ENCODE results near the gene MCTP1.
"Not testable (repeated sequence)": the region's sequence is repeated elsewhere in the genome, so short reads cannot be mapped to it uniquely, and the experiment has no call there.

MCTP1 gene

DNA sequence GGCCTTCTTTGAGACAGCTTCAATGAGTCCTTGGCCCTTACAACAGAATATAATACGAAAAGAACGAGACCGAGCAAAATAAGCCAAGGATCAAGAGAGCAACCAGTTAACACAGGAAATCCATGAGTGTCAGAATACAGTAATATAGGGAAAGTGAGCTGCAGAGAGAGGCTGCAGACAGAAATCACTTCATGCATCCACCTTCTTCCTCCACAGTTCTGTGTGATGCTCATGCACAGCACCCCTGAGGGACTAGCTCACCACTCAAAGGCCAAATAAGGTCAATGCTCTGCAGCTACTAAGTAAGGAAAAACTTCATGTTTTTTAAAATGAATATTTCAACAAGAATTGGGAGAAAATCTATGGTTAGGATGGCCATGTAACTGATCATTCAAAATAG lies 257.1 kb downstream of the MCTP1 start:
- DNase-seq (ENCODE audit: low spot score): no peak

DNA sequence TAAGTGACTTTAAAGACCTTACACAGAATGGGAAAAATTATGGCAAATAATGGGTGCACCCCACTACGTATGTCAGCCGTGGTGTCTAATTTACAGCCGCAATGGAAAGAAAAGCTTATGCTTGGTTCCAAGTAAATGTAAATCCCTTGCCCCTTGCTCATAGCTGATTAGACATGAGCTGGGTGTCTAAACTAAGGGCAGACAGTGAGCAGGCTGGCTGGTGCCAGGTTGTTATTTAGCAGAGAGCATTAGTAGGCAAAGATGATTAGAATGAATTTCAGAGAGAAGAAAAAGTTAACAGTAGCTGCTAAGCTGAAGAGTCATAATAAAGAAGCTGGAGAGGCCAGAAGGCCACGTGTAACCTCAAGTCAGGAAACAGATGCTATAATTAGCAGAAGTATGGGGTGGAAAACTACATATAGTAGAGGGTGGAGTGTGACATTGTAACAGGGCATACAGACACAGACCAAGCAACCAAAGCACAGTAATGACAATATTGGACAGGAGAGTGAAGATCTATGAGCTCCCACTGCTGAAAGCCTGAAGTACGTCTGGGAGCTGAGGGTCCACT lies 257.7 kb downstream of the MCTP1 start:
- no peak for DNase-seq (ENCODE audit: low spot score)

DNA sequence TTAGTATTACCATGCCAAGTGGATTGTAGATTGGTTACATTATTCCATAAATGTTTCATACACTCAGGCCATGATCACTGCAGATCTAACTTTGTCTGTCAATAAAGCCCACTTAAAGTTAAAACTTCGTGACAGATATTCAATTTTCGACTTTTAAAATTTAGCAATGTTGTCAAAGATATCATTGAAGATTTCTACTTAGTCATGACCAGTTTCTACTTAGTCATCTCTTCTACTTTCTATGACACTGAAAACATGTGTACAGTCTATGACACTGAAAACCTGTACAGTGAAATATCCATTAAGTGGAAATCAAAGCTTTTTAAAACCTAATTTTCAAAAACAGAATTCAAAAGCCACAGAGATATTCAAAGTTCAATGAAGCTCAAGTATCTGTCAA lies 258.2 kb downstream of the MCTP1 start:
- no peak for DNase-seq (ENCODE audit: low spot score)

DNA sequence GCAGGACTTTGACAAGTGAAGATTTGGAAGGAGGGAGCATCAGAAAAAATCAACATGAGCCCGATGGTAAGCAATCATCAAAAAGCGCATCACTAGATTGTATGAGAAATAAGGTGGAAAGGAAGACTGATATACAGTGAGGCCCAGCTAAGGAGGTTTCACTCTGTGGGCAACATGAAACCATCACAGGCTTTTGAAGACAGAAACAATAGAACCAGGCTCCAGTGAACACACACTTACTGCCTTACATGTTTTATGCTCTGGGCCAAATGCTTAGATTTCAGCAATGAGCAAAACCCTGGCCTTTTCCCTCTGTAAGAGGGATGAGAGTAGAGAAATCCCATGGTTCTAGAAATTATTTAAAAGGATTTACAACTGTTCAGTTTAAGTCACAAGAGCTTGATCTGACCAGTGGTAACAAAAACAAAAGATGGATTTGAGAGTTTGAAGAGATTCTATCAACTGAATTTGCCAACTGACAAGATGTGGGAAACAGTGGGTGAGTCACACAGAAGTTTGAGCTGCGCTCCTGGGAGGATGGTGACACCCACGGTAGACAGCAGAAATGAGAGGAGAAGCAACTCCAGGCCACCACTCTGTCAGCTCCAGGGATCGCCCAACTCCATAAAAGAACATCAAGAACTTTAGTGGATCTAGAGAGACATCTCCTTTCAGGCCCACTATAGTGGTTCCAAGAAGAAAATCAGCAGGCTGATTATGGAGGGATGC lies 261.8 kb downstream of the MCTP1 start:
- no peak for DNase-seq (ENCODE audit: low spot score)

DNA sequence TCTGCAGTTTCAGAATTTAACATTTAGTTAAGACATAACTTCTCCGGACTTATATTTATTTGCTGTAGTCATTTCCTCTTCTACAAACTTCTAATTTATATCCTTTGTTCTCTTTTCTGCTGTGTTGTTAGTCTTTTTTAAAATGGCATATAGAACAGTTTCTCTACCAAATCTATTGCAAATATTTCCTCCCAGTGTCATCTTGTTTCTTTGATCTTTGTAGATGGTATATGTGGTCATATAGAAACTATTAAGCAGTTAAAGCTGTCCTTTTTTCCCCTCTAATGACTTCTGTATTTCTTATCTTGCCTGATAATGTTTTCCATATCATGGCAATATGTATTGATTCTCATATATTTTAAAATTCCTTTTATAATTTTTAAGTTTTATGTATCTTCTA lies 264.5 kb downstream of the MCTP1 start:
- DNase-seq (ENCODE audit: low spot score): no peak

DNA sequence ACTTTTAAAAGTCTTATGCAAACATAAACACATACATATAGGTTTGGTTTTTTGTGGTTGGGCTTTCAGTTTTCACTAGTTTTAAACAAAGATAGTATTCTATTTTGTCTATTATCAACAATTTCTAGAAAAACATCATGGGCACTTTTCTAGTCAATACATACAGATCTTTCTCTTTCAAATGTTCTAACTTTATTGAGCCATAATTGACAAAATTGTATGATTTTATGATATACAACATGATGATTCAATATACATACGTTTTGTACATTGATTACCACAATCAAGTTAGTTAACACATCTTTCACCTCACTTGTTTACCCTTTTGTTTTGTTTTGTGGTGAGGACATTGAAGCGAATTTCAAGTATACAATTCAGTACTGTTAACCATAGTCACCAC lies 265.9 kb downstream of the MCTP1 start:
- DNase-seq (ENCODE audit: low spot score): no peak

DNA sequence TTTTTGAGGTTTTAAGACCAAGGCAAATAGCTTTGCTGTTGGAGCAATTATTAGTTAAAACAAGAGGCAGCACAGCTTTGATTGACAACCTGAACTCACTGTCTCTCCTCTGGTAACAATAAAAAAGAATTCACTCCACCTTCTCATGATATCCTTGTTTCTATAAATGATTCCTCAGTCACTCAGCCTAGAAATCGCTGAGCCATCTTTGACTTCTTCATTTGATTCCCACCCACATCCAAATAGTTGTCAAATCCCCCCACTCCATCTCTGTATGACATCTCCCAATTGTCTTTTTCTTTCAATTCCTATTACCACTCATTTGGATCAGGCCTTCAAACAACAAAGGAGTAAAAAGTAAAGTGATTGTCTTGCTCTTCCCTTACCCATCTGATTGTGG lies 266.4 kb downstream of the MCTP1 start:
- no peak for DNase-seq (ENCODE audit: low spot score)

DNA sequence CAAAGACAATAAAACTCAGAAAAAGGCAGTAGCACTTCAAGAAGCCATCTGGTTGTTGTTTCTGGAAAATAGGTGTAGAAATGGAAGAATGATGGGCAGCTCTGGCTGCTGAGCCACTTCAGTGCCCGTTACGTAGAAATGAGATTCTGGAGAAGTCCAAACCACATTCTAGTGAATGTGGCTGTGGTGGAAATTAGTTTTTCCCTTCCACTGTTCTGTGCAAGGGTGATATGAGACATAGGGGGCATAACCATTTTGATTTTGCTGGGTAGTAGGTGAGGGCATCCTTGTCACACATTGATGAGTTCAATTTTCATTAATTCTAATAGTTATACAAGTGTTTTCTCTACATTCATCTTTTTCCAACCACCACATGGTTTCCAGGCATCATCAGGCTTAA lies 275.1 kb downstream of the MCTP1 start:
- DNase-seq (ENCODE audit: low spot score): no peak

DNA sequence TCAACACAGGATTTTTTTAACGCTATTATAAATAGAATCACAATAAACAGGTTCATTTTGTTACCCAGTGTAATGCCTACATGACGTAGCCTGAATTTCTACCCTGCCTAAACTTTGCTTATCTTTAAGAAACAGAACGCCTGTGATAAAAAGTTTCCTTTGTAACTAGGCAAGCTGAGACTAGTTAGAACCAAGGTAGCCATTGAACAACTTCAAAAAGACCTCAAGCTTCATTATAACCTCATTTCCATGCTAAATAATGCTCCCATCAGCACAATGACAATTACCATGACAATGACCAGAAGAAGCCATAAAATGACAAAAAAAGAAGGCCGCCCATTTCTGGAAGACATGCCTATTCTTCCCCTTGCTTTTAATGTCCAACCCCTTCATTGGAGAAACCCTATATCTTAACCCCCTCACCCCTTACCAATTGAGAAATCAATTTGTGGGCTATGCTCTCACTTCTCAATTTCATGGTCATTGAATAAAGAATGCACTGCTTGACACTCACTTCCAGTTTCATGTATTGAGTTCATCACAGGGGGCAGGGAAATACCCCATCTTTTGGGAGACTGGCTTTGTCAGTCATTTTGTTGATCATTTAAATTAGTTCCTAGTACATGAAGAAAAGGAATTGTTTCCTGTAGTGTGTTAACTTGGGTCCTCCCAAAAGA lies 276.8 kb downstream of the MCTP1 start:
- DNase-seq (ENCODE audit: low spot score): no peak

DNA sequence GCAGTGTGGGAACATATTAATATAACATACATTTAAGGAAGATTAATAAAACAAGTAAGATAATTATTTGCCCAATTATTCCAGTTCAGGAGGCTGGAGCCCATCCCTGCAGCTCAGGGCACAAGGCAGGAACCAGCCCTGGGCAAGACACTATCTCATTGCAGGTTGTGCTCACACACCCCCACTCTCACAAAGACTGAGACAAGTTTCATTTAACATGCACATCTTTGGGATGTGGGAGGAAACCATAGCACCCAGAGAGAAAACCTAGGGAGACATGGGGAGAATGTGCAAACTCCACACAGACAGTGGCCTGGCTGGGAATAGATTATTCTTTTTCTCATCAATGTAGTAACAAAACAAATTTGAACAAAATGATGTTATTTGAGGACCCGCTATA lies 279.1 kb downstream of the MCTP1 start:
- no peak for DNase-seq (ENCODE audit: low spot score)

DNA sequence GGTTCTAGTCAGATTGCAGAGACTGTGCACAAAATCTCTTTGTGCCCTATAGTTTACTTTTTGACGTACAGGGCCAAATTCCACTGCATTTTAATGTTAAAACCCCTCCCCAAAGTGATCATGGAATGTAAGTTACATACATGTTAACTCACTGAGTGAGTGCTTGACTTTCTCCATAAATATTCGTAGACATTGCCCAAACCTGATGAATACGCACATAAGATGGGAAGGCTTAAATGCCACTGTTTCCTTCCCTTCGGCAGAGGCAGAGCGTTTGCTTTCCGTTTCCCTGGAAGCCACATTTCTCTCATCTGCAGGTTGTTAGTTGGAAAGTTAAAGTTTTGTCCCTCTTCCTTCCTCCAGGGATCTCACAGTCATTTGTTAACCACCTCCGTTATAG lies 286.2 kb downstream of the MCTP1 start:
- no peak for DNase-seq (ENCODE audit: low spot score)

DNA sequence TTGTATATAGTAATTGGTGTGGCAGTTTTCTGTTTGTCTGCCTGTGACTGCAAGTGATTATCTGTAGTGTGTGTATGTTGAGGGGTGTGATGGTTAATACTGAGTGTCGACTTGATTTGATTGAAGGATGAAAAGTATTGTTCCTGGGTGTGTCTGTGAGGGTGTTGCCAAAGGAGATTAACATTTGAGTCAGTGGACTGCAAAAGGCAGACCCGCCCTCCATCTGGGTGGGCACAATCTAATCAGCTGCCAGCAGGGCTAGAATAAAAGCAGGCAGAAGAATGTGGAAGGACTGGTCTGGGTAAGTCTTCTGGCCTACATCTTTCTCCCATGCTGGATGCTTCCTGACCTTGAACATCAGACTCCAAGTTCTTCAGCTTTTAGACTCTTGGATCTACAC lies 290.4 kb downstream of the MCTP1 start:
- DNase-seq (ENCODE audit: low spot score): not testable (repeated sequence)

DNA sequence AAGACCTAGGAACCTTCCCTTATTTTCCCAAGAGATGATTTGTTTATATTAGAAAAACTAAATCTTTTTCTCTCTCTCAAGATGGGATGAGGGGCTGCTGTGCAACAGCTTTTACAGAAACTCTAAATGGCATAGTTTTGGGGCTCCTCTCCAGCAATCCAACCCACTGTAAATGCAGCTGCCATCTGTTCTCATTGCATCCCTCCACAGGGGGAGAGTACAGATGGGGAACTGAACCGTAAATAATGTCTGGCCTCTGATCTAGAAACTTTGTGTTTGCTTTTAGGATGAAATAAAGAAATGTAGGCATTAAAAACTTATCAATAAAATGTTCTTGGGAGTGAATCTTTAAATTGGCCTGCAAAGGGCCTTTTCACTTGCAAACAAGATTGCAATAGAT lies 291.4 kb downstream of the MCTP1 start:
- DNase-seq (ENCODE audit: low spot score): no peak

DNA sequence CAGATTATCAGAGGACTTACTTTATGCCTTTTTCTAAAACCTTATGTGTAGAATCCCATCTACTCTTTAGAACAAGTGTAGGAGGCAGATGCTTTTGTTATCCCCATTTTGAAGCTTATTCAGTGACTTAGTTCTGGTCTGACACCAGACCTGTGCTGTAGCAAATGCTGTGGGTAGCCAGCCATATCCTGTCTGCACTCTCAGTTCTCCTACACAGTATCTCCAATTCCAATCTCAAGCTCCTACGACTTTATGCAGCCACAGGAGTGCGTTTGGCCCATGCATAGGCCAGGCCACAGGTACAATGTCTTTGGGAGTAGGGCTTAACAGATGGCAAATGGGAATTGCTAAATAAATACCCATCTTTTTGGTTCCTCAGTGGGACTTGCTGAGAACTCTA lies 292.6 kb downstream of the MCTP1 start:
- no peak for DNase-seq (ENCODE audit: low spot score)

DNA sequence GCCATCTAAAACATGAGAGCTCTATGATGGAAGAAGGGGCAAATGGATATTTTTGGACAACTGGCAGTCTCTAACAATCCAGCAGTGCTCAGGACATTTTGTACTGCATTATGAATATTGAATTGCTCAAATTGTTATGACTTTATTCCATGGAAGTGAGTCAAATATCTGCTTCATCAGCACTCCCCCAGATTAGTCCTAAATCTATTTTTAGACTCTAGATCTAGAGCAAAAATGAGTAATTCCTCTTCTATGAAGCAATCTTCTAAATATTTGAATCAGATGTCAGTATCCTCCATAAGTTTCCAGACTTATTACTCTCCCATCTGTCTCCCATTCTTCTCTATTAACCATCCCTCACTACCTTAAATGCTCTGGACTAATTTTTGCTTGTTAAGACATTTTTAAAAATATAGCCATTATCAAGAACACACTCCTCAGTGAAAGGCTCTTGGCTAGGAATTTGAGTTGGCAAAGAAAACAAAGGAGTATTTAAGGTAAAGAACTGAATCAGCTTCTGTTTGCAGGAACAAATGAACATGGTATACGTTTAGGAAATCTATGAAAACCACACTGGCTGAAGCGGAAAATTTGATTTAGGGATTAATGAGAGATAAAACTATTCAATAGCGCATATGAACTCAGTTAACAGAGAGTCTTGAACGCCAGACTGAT lies 300.9 kb downstream of the MCTP1 start:
- no peak for DNase-seq (ENCODE audit: low spot score)

DNA sequence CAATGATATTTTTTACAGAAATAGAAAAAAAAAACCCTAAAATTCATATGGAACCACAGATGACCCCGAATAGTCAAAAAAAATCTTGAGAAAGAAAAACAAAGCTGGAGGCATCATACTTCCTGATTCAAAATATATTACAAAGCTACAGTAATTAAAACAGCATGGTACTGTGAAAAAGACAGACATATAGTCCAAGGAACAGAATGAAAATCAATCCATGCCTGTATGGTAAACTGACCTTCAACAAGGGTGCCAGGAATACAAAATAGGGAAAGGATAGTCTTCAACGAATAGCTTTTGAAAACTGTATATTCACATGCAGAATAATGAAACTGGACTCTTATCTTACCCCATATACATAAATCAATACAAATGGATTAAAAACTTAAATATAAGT lies 307.5 kb downstream of the MCTP1 start:
- DNase-seq (ENCODE audit: low spot score): no peak

DNA sequence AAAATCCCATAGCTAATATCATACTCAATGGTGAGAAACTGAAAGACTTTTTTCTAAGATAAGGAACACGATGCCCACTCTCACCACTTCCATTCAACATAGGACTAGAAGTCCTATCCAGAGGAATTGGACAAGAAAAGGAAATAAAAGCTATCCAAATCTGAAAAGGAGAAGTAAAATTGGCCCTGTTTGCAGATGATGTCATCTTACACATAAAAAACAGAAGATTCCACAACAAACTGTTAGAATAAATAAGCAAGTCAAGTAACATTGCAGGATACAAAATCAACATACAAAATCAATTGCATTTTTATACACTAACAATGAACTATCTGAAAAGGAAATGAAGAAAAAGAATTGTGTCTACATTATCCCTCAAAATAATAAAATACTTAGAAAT lies 308.0 kb downstream of the MCTP1 start:
- no peak for DNase-seq (ENCODE audit: low spot score)

DNA sequence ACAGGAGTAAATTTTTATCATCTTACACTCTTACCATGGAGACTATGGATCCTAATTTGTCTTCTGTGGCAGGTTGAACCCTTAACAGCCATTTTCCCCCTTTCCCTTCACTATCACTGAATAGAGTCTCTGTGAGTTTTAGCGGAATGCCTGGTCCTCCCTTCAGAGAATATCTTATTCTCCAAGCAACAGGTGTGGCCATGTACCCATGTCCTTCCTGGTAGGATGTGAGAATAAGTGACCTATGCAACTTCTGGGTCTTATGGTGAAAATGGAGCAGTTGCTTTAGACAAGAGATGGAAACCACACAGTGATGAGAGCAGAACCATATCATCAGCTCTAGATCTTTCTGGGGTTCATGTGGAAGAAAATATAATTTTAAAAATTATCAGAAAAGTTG lies 312.6 kb downstream of the MCTP1 start:
- no peak for DNase-seq (ENCODE audit: low spot score)

DNA sequence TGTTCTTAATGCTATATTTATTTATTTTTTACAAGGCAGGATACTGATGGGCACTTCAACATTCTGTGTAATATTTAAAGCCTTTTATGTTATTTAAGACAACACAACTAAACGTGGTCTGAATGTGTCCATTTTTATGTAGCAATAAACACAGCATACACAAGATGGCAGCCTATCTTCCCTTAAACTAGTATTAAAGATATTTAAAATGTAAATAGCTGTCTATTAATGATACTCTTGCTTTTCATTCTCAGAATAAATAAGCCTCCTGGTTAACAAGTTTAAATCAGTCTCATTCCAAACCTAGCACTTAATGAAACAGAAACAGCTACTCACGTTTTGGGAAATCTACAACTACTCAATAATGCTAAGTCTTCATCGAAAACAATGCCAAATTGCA lies 315.7 kb downstream of the MCTP1 start:
- DNase-seq (ENCODE audit: low spot score): no peak

DNA sequence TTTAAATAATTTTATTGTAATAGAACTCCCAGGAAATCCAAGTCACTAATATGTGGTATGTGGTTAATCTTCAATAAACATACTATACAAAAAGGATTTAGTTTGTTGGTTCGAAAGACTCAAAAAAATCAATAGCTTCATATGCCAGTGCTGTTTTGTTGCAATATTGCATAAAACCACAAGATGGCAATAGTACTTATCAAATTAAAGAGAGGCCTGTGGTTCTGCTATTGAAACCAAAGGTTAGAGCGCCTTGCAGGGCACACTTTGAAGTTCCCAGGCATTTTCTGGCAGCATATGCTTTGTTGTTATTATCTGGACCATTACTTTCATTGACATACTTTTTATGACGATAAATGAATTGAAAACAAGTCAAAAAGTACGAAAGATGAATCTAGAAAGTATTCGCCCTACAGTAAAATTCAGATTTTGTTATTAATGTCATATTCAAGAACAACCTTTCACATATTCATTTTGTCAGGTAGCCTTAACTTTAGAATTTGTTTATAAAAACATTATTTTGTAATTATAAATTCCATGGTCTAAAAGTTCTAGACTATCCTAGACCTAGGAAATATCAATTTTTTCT lies 316.3 kb downstream of the MCTP1 start:
- DNase-seq (ENCODE audit: low spot score): peak; percentile 48

DNA sequence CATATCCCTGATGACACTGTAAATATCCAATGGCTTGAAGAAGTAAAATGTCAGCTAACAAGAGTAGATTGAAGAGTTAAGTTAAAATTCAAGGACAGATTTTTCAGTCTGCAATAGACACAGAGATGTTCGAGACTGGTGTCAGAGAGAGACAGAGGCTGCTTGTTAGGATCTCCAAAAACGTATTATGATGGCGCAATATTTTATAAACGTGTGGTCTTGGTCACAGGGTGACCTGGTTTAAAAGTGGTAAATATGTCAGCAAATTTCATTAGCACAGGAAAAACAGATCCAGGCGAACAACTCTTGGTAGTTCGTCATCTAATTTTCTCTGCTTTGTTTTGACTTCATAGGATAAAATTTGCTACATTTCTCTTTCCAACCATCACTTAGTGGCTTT lies 317.4 kb downstream of the MCTP1 start:
- DNase-seq (ENCODE audit: low spot score): no peak

DNA sequence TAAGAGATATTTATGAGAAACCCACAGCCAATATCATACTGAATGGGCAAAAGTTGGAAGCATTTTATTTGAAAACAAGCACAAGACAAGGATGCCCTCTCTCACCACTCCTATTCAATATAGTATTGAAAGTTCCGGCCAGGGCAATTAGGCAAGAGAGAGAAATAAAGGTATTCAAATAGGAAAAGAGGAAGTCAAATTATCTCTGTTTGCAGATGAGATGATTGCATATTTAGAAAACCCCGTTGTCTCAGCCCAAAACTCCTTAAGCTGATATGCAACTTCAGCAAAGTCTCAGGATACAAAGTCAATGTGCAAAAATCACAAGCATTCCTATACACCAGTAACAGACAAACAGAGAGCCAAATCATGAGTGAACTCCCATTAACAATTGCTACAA lies 325.6 kb downstream of the MCTP1 start:
- not testable (repeated sequence) for DNase-seq (ENCODE audit: low spot score)

DNA sequence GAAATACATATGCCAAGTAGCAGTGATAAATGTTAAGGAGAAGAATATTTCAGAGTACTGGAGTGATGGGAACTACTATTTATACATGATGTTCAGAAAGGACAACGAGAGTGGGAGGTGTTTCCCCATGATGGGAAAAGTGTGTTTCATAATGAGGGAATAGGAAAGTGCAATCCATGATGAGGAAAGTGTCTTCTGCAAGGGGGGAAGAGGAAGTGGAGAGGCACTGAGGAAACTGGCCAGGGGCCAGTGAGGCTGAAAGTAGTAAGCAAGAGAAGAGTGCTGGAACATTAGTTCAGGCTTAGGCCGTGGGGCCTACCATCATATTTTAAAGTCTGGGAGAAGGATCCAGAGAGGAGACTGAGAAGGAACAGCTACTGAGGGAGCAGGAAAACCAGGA lies 339.2 kb downstream of the MCTP1 start:
- no peak for DNase-seq (ENCODE audit: low spot score)

Data from ecto neural progenitor cell (in vitro differentiated cells).